CD4-positive, CD25-positive, alpha-beta regulatory T cell (primary cell): ENCODE measurements around the gene CCDC187. TPM values are rescaled to one million over a fixed set of nuclear protein-coding genes. Genes with fewer than 3 reads are reported as not detected.

Experiments used
- ATAC-seq, 2 donors: fragments of 150-1000 bp; cut with Tn5 transposase; one replicate each; pipeline ENCODE4 v1.10.0; 2021; ENCODE audit warnings: low read depth in 2 of 2, moderate number of reproducible peaks in 2 of 2, moderate library complexity in 1 of 2
- DNase-seq, 3 donors: peaks; one replicate each; pipeline versions ENCODE4 v3.0.0 to v3.0.0-alpha.2; 2012 to 2022; ENCODE audit warnings: mixed read lengths in 1 of 3
- H3K27ac ChIP-seq: one replicate; pipeline ENCODE4 v1.7.0; 2013; ENCODE audit warnings: mild to moderate bottlenecking, low read length; ENCODE audit not compliant: insufficient read depth, poor library complexity, severe bottlenecking
- H3K27me3 ChIP-seq: one replicate; pipeline ENCODE4 v1.7.0; 2013; ENCODE audit warnings: low read length; ENCODE audit not compliant: control insufficient read depth, insufficient read depth
- H3K36me3 ChIP-seq: one replicate; pipeline ENCODE4 v1.7.0; 2013; ENCODE audit warnings: mild to moderate bottlenecking, low read length, moderate library complexity; ENCODE audit not compliant: control insufficient read depth, insufficient read depth
- H3K4me1 ChIP-seq: 2 replicates; pipeline ENCODE4 v1.7.0; 2013; ENCODE audit warnings: mild to moderate bottlenecking, low read length; ENCODE audit not compliant: insufficient read depth, control insufficient read depth, poor library complexity, severe bottlenecking
- H3K4me3 ChIP-seq: one replicate; pipeline ENCODE4 v1.7.0; 2013; ENCODE audit warnings: low read depth, mild to moderate bottlenecking, low read length, moderate library complexity
- H3K9me3 ChIP-seq, 2 experiments: 1 replicate in 1 of 2; 2 replicates in 1 of 2; pipeline ENCODE4 v1.7.0; 2013; ENCODE audit warnings: low read length in 2 of 2, mild to moderate bottlenecking in 1 of 2, moderate library complexity in 1 of 2; ENCODE audit not compliant: control insufficient read depth in 2 of 2
- H3K27ac Mint-ChIP-seq, 3 donors: one replicate each; pipeline ENCODE4 v1.8.0; 2020 to 2022; ENCODE audit warnings: mild to moderate bottlenecking in 3 of 3, mixed read lengths in 3 of 3, moderate library complexity in 2 of 3
- H3K27me3 Mint-ChIP-seq: one replicate; pipeline ENCODE4 v1.8.0; 2022; ENCODE audit warnings: mild to moderate bottlenecking, mixed read lengths
- H3K36me3 Mint-ChIP-seq: one replicate; pipeline ENCODE4 v1.8.0; 2020; ENCODE audit warnings: mixed read lengths
- H3K4me1 Mint-ChIP-seq, 4 donors: one replicate each; pipeline ENCODE4 v1.8.0; 2020 to 2022; ENCODE audit warnings: mixed read lengths in 4 of 4, mild to moderate bottlenecking in 1 of 4
- H3K4me3 Mint-ChIP-seq, 4 donors: one replicate each; pipeline ENCODE4 v1.8.0; 2020 to 2022; ENCODE audit warnings: mild to moderate bottlenecking in 4 of 4, mixed read lengths in 4 of 4, moderate library complexity in 3 of 4
- H3K9me3 Mint-ChIP-seq, 7 donors: one replicate each; pipeline ENCODE4 v1.8.0; 2020 to 2022; ENCODE audit warnings: mixed read lengths in 7 of 7, mild to moderate bottlenecking in 3 of 7, moderate library complexity in 2 of 7
- polyA plus RNA-seq, 4 donors: library from polyadenylated mRNA; unstranded; fragments of 300-500 nt; fragmentation: Illumina TruSeq; gene quantifications; one replicate each; pipeline ENCODE4 v1.2.3, GENCODE V29; 2021
- total RNA-seq: library from RNA; stranded (reverse); gene quantifications from one replicate; pipeline ENCODE4 v1.2.3, GENCODE V29; 2022

Gene CCDC187
- total and polyA plus RNA-seq, 5 donors from 2014 or later, result not detected

- DNase-seq (no peak), ATAC-seq (no peak)
- Mint-ChIP-seq H3K9me3 (no peaks in the 10 kb centered on the region), H3K36me3 (no peaks in the 10 kb centered on the region), H3K4me1 (no peaks in the 10 kb centered on the region), H3K27me3 (no peaks in the 10 kb centered on the region), H3K27ac (no peak overlapping the region), H3K4me3 (no peak overlapping the region)
- H3K36me3 ChIP-seq, result no peaks in the 10 kb centered on the region
- H3K4me1 ChIP-seq, result no peaks in the 10 kb centered on the region
- no peak overlapping the region for H3K4me3 ChIP-seq
- H3K9me3 ChIP-seq, result no peaks in the 10 kb centered on the region
- no peaks in the 10 kb centered on the region for H3K27me3 ChIP-seq
- no peak overlapping the region for H3K27ac ChIP-seq
Observed at GRCh38 chr9:136289651-136290507, 14.0 kb downstream of the CCDC187 start.

DNA sequence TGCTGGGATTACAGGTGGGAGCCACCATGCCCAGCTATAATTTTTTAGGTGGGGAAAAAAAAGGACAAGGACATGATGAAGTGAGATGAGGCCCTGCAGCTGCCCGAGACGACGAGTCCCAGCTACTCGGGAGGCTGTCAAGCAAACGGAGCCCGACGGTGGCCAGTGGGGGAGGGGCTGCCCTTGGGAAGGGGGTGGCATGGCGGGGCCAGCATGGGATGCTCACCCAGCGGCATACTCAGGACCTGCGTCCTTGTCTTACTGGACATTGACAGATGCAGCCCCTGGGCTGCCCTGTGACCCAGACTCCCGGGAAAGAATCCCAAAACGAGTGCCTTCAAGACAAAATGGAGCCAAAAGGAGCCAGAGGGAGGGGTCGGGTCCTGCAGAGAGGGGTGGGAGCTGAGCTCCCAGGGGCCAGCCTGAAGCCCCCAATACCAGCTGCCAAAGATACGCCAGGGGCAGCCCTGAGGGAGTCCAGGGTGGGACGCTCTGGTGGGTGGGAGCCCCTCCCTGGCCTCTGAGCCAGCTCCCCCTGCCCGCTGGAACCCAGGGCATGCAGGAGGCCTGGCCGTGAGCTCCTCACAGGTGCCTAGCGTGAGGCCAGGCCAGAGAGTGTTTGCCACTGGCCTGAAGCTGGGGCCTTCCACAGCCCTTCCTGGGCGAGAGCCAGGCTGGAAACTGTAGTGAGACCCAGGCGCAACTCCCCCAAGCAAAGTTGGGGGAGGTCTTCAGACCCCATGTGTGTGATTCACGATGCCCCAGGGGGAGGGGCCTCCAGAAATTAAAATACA lies 15.7 kb downstream of the CCDC187 start:
- no peak for ATAC-seq
- no peaks in the 10 kb centered on the region for H3K9me3 Mint-ChIP-seq
- no peak overlapping the region for H3K27ac ChIP-seq
- H3K27ac Mint-ChIP-seq, result no peak overlapping the region
- H3K4me1 ChIP-seq, result no peaks in the 10 kb centered on the region
- no peak overlapping the region for H3K4me3 Mint-ChIP-seq
- H3K27me3 ChIP-seq, result no peaks in the 10 kb centered on the region
- no peaks in the 10 kb centered on the region for H3K36me3 ChIP-seq
- peaks cover 4% of the 10 kb centered on the region for H3K27me3 Mint-ChIP-seq
- peaks cover 0 to 6% (median 3%) of the 10 kb centered on the region in 4 donors for H3K4me1 Mint-ChIP-seq
- no peak overlapping the region for H3K4me3 ChIP-seq
- H3K9me3 ChIP-seq, result no peaks in the 10 kb centered on the region
- DNase-seq, result no peak
- H3K36me3 Mint-ChIP-seq, result no peaks in the 10 kb centered on the region

DNA sequence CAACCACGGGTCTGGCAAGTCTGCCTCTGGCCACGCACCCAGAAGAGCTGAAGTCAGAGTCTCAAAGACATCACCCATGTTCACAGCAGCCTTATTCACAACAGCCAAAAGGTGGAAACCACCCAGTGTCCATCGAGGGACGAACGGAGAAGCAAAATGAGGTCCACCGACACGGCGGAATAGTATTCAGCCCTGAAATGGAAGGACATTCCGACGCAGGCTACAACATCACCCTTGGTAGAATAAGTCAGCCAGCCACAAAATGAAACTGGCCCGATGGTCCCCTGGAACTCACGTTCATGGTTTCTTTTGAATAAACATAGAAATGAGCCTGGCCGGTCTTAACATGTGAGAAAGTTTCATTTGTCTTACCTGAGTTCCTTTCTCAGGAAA lies 16.9 kb downstream of the CCDC187 start:
- Histone ChIP-seq H3K4me3 (no peak overlapping the region), H3K4me1 (no peaks in the 10 kb centered on the region), H3K36me3 (no peaks in the 10 kb centered on the region), H3K9me3 (no peaks in the 10 kb centered on the region), H3K27ac (no peak overlapping the region), H3K27me3 (no peaks in the 10 kb centered on the region)
- DNase-seq (no peak), ATAC-seq (no peak)
- Mint-ChIP-seq H3K27ac (no peak overlapping the region), H3K4me1 (peaks cover 0 to 6% (median 3%) of the 10 kb centered on the region in 4 donors), H3K4me3 (no peak overlapping the region), H3K36me3 (no peaks in the 10 kb centered on the region), H3K9me3 (no peaks in the 10 kb centered on the region), H3K27me3 (peaks cover 4% of the 10 kb centered on the region)

- H3K27me3 ChIP-seq, result no peaks in the 10 kb centered on the region
- Mint-ChIP-seq H3K9me3 (no peaks in the 10 kb centered on the region), H3K4me1 (peaks cover 0 to 6% (median 3%) of the 10 kb centered on the region in 4 donors), H3K36me3 (no peaks in the 10 kb centered on the region), H3K4me3 (no peak overlapping the region), H3K27me3 (peaks cover 4% of the 10 kb centered on the region), H3K27ac (no peak overlapping the region)
- H3K9me3 ChIP-seq, result no peaks in the 10 kb centered on the region
- no peak overlapping the region for H3K4me3 ChIP-seq
- no peaks in the 10 kb centered on the region for H3K36me3 ChIP-seq
- no peak for DNase-seq
- H3K27ac ChIP-seq, result no peak overlapping the region
- no peaks in the 10 kb centered on the region for H3K4me1 ChIP-seq
- no peak for ATAC-seq
Observed at GRCh38 chr9:136286359-136286986, 17.4 kb downstream of the CCDC187 start.

GRCh38 chr9:136285501-136286358 lies 18.2 kb downstream of the CCDC187 start:
- Histone ChIP-seq H3K27me3 (no peaks in the 10 kb centered on the region), H3K9me3 (no peaks in the 10 kb centered on the region), H3K27ac (no peak overlapping the region), H3K4me1 (no peaks in the 10 kb centered on the region), H3K36me3 (no peaks in the 10 kb centered on the region), H3K4me3 (no peak overlapping the region)
- peaks cover 4% of the 10 kb centered on the region for H3K27me3 Mint-ChIP-seq
- DNase-seq (no peak), ATAC-seq (no peak)
- no peaks in the 10 kb centered on the region for H3K9me3 Mint-ChIP-seq
- no peak overlapping the region for H3K4me3 Mint-ChIP-seq
- no peak overlapping the region for H3K27ac Mint-ChIP-seq
- H3K4me1 Mint-ChIP-seq, result peaks cover 0 to 6% (median 3%) of the 10 kb centered on the region in 4 donors
- H3K36me3 Mint-ChIP-seq, result no peaks in the 10 kb centered on the region

GRCh38 chr9:136284951-136285350 lies 18.9 kb downstream of the CCDC187 start:
- no peak for DNase-seq
- Mint-ChIP-seq H3K9me3 (no peaks in the 10 kb centered on the region), H3K4me3 (no peak overlapping the region), H3K36me3 (no peaks in the 10 kb centered on the region), H3K27ac (no peak overlapping the region), H3K27me3 (peaks cover 4% of the 10 kb centered on the region), H3K4me1 (peaks cover 0 to 6% (median 3%) of the 10 kb centered on the region in 4 donors)
- Histone ChIP-seq H3K4me3 (no peak overlapping the region), H3K9me3 (no peaks in the 10 kb centered on the region), H3K27ac (no peak overlapping the region), H3K4me1 (no peaks in the 10 kb centered on the region), H3K36me3 (no peaks in the 10 kb centered on the region), H3K27me3 (no peaks in the 10 kb centered on the region)
- ATAC-seq, result no peak

GRCh38 chr9:136284311-136284710 lies 19.6 kb downstream of the CCDC187 start:
- H3K27me3 ChIP-seq, result no peaks in the 10 kb centered on the region
- ATAC-seq, result no peak

More at GRCh38 chr9:136284311-136284710, 19.6 kb downstream of the CCDC187 start:
- Mint-ChIP-seq H3K27me3 (peaks cover 4% of the 10 kb centered on the region), H3K27ac (no peak overlapping the region), H3K9me3 (no peaks in the 10 kb centered on the region), H3K36me3 (no peaks in the 10 kb centered on the region), H3K4me1 (peaks cover 0 to 6% (median 3%) of the 10 kb centered on the region in 4 donors), H3K4me3 (no peak overlapping the region)
- no peak for DNase-seq
- Histone ChIP-seq H3K4me1 (no peaks in the 10 kb centered on the region), H3K4me3 (no peak overlapping the region), H3K9me3 (no peaks in the 10 kb centered on the region), H3K36me3 (no peaks in the 10 kb centered on the region), H3K27ac (no peak overlapping the region)
